Natural killer cell (primary cell): ENCODE measurements around the gene MCM10. TPM values are rescaled to one million over a fixed set of nuclear protein-coding genes. Genes with fewer than 3 reads are reported as not detected.

ENCODE experiments used
- ATAC-seq, 3 donors: fragments of 150-1000 bp in 2 of 3; fragments of 200-7000 bp in 1 of 3; cut with Tn5 transposase; 1 replicate in 1 of 3; 2 replicates in 2 of 3; pipeline ENCODE4 v1.10.0; 2021; ENCODE audit warnings: mild to moderate bottlenecking in 2 of 3, moderate library complexity in 2 of 3
- DNase-seq, 2 donors: peaks; one replicate each; pipeline versions ENCODE4 v3.0.0 to v3.0.0-alpha.2; 2013 to 2021; ENCODE audit warnings: mixed read lengths in 1 of 2
- H3K27ac ChIP-seq: one replicate; pipeline ENCODE4 v1.5.1; 2013; ENCODE audit warnings: mild to moderate bottlenecking, low read length
- H3K27me3 ChIP-seq: one replicate; pipeline ENCODE4 v1.6.1; 2013; ENCODE audit warnings: low read length; ENCODE audit not compliant: control insufficient read depth, insufficient read depth
- H3K36me3 ChIP-seq: one replicate; pipeline ENCODE4 v1.6.1; 2013; ENCODE audit warnings: low read length; ENCODE audit not compliant: control insufficient read depth, insufficient read depth
- H3K4me1 ChIP-seq: one replicate; pipeline ENCODE4 v1.6.1; 2013; ENCODE audit warnings: low read length; ENCODE audit not compliant: control insufficient read depth, insufficient read depth
- H3K4me3 ChIP-seq: one replicate; pipeline ENCODE4 v1.5.1; 2013; ENCODE audit warnings: low read length
- H3K9me3 ChIP-seq: one replicate; pipeline ENCODE4 v1.6.1; 2013; ENCODE audit warnings: low read length; ENCODE audit not compliant: control insufficient read depth, insufficient read depth
- H3K27ac Mint-ChIP-seq, 2 donors: one replicate each; pipeline ENCODE4 v1.8.0; 2022; ENCODE audit warnings: mild to moderate bottlenecking in 2 of 2, mixed read lengths in 2 of 2, moderate library complexity in 1 of 2
- H3K27me3 Mint-ChIP-seq, 2 donors: one replicate each; pipeline ENCODE4 v1.8.0; 2022; ENCODE audit warnings: low read depth in 2 of 2, mixed read lengths in 2 of 2
- H3K36me3 Mint-ChIP-seq: one replicate; pipeline ENCODE4 v1.8.0; 2022; ENCODE audit warnings: mixed read lengths
- H3K4me1 Mint-ChIP-seq, 2 donors: one replicate each; pipeline ENCODE4 v1.8.0; 2022; ENCODE audit warnings: mixed read lengths in 2 of 2
- H3K4me3 Mint-ChIP-seq: one replicate; pipeline ENCODE4 v1.8.0; 2022; ENCODE audit warnings: mild to moderate bottlenecking, moderate library complexity, mixed read lengths
- H3K9me3 Mint-ChIP-seq, 2 donors: one replicate each; pipeline ENCODE4 v1.8.0; 2022; ENCODE audit warnings: mixed read lengths in 2 of 2
- WGBS: methylation state at CpG from one replicate; pipeline ENCODE4 v1.1.7; 2013; ENCODE audit warnings: missing lambda C conversion rate; ENCODE audit not compliant: insufficient coverage; 5-methylcytosine and 5-hydroxymethylcytosine counted together
- intact Hi-C: fragments of 100-400 bp; cut with micrococcal nuclease; formaldehyde crosslinking; loops from one replicate; pipeline ENCODE4 v1.14.2; 2022
- total RNA-seq, 4 donors: library from RNA; stranded (reverse); fragments of 120-200 nt in 1 of 4; gene quantifications; one replicate each; pipeline versions ENCODE4 v1.2.3 to v1.2.4, GENCODE V29; 2013 to 2022
- TF ChIP-seq, protein P1 (sequence below): fragments of 200-600 bp; IDR thresholded peaks from one replicate; pipeline ENCODE4 v1.8.0; 2022; ENCODE audit warnings: antibody characterized with exemption

MCM10 gene
- total RNA-seq, 3 donors from 2014 or later (not counting 1 experiment from before 2014, with no cell fraction given), result 0.73 to 2.9 (median 1.3) TPM

DNA sequence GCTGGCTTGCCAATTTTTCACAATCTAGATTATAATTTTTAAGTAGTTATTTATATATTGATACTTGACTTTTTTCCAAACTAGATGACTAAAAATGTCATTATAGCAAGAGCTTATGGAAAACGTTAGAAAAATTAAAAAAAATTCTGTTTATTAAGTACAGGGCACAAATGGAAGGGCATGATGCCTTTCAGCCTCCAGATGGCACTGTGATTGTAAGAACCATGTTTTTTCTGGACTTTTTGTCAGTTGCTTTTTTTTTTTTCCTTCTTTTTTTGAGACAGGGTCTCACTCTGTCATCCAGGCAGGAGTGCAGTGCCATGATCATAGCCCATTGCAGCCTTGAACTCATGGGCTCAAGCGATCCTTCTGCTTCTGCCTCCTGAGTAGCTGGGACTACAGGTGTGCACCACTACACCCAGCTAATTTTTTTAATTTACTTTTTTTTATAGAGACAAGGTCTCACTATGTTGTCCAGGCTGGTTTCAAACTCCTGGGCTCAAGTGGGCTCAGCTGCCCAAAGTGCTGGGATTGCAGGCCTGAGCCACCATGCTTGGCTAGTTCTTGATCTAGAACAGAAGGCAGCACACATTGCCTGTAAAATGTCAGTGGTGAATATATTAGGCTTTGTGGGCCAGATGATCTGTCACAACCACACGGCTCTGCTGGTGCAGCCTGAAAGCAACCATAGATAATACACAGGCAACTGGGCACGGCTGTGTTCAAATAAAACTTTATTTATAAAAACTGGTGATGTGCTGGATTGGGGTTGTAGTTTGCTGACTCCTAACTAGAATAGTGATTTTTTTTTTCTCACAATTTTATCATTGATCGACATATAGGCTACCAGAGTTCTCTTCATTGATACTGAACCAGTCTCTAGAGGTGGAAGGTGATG, 45.4 kb downstream of the MCM10 start:
- Mint-ChIP-seq H3K4me1 (no peaks in the 10 kb centered on the region), H3K27me3 (no peaks in the 10 kb centered on the region), H3K4me3 (no peak overlapping the region), H3K27ac (no peak overlapping the region), H3K36me3 (no peaks in the 10 kb centered on the region), H3K9me3 (no peaks in the 10 kb centered on the region)
- no peak for ATAC-seq
- H3K9me3 ChIP-seq, result no peaks in the 10 kb centered on the region
- intact Hi-C loops, result no loop called here
- no peaks in the 10 kb centered on the region for H3K36me3 ChIP-seq
- H3K4me1 ChIP-seq, result no peaks in the 10 kb centered on the region
- TF ChIP-seq, protein P1, sequence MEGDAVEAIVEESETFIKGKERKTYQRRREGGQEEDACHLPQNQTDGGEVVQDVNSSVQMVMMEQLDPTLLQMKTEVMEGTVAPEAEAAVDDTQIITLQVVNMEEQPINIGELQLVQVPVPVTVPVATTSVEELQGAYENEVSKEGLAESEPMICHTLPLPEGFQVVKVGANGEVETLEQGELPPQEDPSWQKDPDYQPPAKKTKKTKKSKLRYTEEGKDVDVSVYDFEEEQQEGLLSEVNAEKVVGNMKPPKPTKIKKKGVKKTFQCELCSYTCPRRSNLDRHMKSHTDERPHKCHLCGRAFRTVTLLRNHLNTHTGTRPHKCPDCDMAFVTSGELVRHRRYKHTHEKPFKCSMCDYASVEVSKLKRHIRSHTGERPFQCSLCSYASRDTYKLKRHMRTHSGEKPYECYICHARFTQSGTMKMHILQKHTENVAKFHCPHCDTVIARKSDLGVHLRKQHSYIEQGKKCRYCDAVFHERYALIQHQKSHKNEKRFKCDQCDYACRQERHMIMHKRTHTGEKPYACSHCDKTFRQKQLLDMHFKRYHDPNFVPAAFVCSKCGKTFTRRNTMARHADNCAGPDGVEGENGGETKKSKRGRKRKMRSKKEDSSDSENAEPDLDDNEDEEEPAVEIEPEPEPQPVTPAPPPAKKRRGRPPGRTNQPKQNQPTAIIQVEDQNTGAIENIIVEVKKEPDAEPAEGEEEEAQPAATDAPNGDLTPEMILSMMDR, result no peak
- no peaks in the 10 kb centered on the region for H3K27me3 ChIP-seq
- no peak overlapping the region for H3K27ac ChIP-seq
- 81% methylated on average over 4 of the region's 5 CpGs for WGBS
- peak in 1 of 2 donors; percentile 41 for DNase-seq
- no peak overlapping the region for H3K4me3 ChIP-seq

DNA sequence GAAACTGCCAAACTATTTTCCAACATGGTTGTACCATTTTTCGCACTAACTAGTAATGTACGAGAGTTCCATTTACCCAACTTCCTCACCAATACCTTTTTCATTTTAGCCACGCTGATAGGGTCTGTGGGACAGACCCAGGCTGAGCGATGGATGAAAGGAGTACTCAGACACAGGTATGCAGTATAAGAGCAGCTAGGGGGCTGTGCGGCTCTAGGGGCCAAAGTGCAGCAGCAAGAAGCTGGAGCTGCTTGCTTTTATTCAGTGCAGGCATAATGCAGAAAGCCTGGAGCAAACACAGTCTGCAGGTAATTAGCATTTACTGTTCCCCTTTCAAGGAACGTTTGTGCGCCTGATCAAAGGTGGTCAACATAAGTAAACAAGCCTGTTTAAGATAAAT, 51.8 kb downstream of the MCM10 start:
- no peak overlapping the region for H3K27ac ChIP-seq
- peak in 1 of 3 donors; percentile 32 for ATAC-seq
- intact Hi-C loops, result no loop called here
- DNase-seq, result no peak
- H3K36me3 ChIP-seq, result no peaks in the 10 kb centered on the region
- H3K27me3 Mint-ChIP-seq, result no peaks in the 10 kb centered on the region
- H3K4me1 Mint-ChIP-seq, result no peaks in the 10 kb centered on the region
- H3K27ac Mint-ChIP-seq, result no peak overlapping the region
- 83% methylated on average over 7 of the region's 7 CpGs for WGBS
- no peaks in the 10 kb centered on the region for H3K9me3 Mint-ChIP-seq
- H3K27me3 ChIP-seq, result no peaks in the 10 kb centered on the region
- TF ChIP-seq, protein P1, result no peak
- H3K4me3 Mint-ChIP-seq, result no peak overlapping the region
- no peaks in the 10 kb centered on the region for H3K9me3 ChIP-seq
- H3K4me3 ChIP-seq, result no peak overlapping the region
- H3K36me3 Mint-ChIP-seq, result no peaks in the 10 kb centered on the region
- H3K4me1 ChIP-seq, result no peaks in the 10 kb centered on the region

DNA sequence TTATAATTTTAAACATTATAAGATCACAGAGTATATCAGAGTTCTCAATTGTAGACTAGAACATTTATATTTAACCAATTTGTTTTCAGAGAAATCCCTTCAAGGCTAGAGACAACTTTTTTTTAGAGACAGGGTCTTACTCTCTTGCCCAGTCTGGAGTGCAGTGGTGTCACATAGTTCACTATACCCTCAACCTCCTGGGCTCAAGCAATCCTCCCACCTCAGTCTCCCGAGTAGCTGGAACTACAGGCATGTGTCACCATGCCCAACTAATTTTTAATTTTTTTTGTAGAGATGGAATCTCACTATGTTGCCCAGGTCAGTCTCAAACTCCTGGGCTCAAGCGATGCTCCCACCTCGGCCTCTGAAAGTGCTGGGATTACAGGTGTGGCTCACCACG, 57.5 kb downstream of the MCM10 start:
- DNase-seq, result no peak
- no peaks in the 10 kb centered on the region for H3K27me3 ChIP-seq
- H3K4me3 Mint-ChIP-seq, result no peak overlapping the region
- intact Hi-C loops, result no loop called here
- H3K36me3 ChIP-seq, result no peaks in the 10 kb centered on the region
- no peak overlapping the region for H3K4me3 ChIP-seq
- no peaks in the 10 kb centered on the region for H3K9me3 ChIP-seq
- 100% methylated on average over 2 of the region's 4 CpGs for WGBS
- no peak for ATAC-seq
- TF ChIP-seq, protein P1, result no peak
- no peaks in the 10 kb centered on the region for H3K4me1 ChIP-seq
- peaks cover 0 to under 1% of the 10 kb centered on the region in 2 donors for H3K4me1 Mint-ChIP-seq
- no peaks in the 10 kb centered on the region for H3K36me3 Mint-ChIP-seq
- H3K27me3 Mint-ChIP-seq, result no peaks in the 10 kb centered on the region
- H3K27ac ChIP-seq, result no peak overlapping the region
- no peaks in the 10 kb centered on the region for H3K9me3 Mint-ChIP-seq
- no peak overlapping the region for H3K27ac Mint-ChIP-seq
